Peyer's patch (tissue), 4 donors: ENCODE data around the gene MLLT10. TPM values are rescaled to one million over a fixed set of nuclear protein-coding genes. Genes with fewer than 3 reads are reported as not detected.
"Not testable (repeated sequence)": the region's sequence is repeated elsewhere in the genome, so short reads cannot be mapped to it uniquely, and the experiment has no call there.

ENCODE experiments used
- DNase-seq, 3 donors: peaks; one replicate each; pipeline ENCODE4 v3.0.0-alpha.2; 2017 to 2019
- H3K27ac ChIP-seq, 4 donors: fragments of 200-600 bp; sonication (generic); one replicate each; pipeline ENCODE4 v1.5.1; 2016 to 2019
- H3K27me3 ChIP-seq, 2 donors: fragments of 200-600 bp; sonication (generic); one replicate each; pipeline ENCODE4 v1.5.1; 2019
- H3K36me3 ChIP-seq, 3 donors: fragments of 200-600 bp; sonication (generic); one replicate each; pipeline ENCODE4 v1.5.1; 2016 to 2019
- H3K4me1 ChIP-seq, 4 donors: fragments of 200-600 bp; sonication (generic); one replicate each; pipeline ENCODE4 v1.5.1; 2016 to 2019
- H3K4me3 ChIP-seq, 4 donors: fragments of 200-600 bp; sonication (generic); 1 replicate in 3 of 4; 2 replicates in 1 of 4; pipeline ENCODE4 v1.5.1; 2016 to 2019; ENCODE audit warnings: mild to moderate bottlenecking in 1 of 4
- H3K9me3 ChIP-seq, 4 donors: fragments of 200-600 bp; sonication (generic); one replicate each; pipeline ENCODE4 v1.5.1; 2016 to 2019; ENCODE audit warnings: mild to moderate bottlenecking in 1 of 4
- POLR2A ChIP-seq, 2 donors: fragments of 450-650 bp; IDR thresholded peaks; one replicate each; pipeline ENCODE4 v1.5.1; 2017; ENCODE audit warnings: antibody characterized with exemption in 2 of 2, mild to moderate bottlenecking in 2 of 2, moderate library complexity in 2 of 2
- total RNA-seq, 4 donors: library from RNA; depleted of rRNA; stranded (reverse); fragments of >200 nt; gene quantifications; one replicate each; pipeline ENCODE4 v1.1.0, GENCODE V29; 2016
- TF ChIP-seq, protein P1 (sequence below), 6 experiments: fragments of 450-650 bp in 4 of 6; fragments of 200-600 bp in 2 of 6; sonication (generic) in 1 of 6; IDR thresholded peaks; one replicate each; pipeline ENCODE4 v1.5.1; 2017 to 2019; ENCODE audit warnings: antibody characterized with exemption in 6 of 6, mild to moderate bottlenecking in 3 of 6, moderate library complexity in 1 of 6

MLLT10 gene
- total RNA-seq, 4 donors from 2014 or later: 25.2 to 65.2 (median 40.1) TPM

DNA sequence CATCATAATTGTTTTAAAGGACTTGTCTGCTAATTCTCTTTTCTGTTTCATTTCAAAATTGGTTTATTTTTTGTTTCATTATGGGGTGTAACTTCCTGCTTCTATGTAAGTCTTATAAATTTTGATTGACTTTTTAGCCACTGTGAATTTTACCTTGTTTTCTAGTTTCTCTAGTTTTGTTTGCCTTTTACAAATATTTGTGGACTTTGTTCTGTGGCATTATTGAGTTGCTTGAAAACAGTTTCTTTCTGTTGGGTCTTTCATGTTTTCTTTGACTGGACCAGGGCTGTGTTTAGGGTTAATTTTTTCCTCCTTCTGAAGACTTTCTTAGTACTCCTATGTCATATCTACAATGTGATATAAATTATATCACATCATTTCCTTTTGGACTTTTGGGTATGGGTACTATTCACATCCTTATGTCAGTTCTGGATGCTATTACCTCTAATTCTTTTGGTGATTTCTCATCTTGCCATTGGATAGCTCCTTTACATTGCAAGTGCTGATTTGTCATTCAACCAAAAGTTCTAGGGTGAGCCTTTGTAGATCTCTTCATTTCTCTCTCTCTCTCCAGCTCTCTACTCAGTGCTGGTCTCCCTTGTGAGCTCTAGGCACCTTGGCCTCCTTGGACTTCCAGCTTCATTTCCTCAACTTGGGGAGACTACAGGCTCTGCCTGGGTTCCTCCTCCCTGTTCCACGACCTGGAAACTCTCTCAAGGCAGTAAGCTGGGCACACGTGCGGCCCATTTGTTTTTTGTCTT, 36.9 kb downstream of the MLLT10 start:
- no peak for DNase-seq
- Histone ChIP-seq H3K4me3 (no peak overlapping the region), H3K4me1 (no peaks in the 10 kb centered on the region), H3K27me3 (no peaks in the 10 kb centered on the region), H3K27ac (no peak overlapping the region), H3K36me3 (no peaks in the 10 kb centered on the region), H3K9me3 (no peaks in the 10 kb centered on the region)
- TF ChIP-seq, protein P1, sequence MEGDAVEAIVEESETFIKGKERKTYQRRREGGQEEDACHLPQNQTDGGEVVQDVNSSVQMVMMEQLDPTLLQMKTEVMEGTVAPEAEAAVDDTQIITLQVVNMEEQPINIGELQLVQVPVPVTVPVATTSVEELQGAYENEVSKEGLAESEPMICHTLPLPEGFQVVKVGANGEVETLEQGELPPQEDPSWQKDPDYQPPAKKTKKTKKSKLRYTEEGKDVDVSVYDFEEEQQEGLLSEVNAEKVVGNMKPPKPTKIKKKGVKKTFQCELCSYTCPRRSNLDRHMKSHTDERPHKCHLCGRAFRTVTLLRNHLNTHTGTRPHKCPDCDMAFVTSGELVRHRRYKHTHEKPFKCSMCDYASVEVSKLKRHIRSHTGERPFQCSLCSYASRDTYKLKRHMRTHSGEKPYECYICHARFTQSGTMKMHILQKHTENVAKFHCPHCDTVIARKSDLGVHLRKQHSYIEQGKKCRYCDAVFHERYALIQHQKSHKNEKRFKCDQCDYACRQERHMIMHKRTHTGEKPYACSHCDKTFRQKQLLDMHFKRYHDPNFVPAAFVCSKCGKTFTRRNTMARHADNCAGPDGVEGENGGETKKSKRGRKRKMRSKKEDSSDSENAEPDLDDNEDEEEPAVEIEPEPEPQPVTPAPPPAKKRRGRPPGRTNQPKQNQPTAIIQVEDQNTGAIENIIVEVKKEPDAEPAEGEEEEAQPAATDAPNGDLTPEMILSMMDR (IDR thresholded peaks at IDR 0.05): no peak
- TF ChIP-seq POLR2A (IDR thresholded peaks at IDR 0.05): no peak

DNA sequence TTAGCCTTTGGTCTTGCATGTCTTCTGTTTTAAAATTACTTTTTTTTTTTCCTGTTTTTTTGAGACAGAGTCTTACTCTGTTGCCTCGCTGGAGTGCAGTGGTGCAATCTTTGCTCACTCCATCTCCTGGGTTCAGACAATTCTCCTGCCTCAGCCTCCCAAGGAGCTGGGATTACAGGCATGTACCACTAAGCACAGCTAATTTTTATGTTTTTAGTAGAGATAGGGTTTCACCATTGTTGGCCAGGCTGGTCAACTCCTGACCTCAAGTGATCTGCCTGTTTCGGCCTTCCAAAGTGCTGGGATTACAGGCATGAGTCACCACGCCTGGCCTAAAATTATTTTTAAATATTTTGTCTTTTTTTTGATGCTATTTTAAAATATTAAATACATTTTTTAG, 38.5 kb downstream of the MLLT10 start:
- no peaks in the 10 kb centered on the region for H3K4me1 ChIP-seq
- no peak for DNase-seq
- no peak overlapping the region for H3K4me3 ChIP-seq
- H3K9me3 ChIP-seq: no peaks in the 10 kb centered on the region
- TF ChIP-seq, protein P1 (IDR thresholded peaks at IDR 0.05): no peak
- TF ChIP-seq POLR2A (IDR thresholded peaks at IDR 0.05): no peak
- no peaks in the 10 kb centered on the region for H3K36me3 ChIP-seq
- no peak overlapping the region for H3K27ac ChIP-seq
- no peaks in the 10 kb centered on the region for H3K27me3 ChIP-seq

DNA sequence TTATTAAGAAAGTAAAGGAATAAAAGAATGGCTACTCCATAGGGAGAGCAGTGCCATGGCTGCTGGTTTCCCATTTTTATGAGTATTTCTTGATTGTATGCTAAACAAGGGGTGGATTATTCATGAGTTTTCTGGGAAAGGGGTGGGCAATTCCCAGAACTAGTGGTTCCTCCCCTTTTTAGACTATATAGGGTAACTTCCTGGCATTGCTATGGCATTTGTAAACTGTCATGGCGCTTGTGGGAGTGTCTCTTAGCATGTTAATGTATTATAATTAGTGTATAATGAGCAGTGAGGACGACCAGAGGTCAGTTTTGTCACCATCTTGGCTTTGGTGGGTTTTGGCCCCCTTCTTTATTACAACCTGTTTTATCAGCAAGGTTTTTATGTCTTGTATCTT, 40.5 kb downstream of the MLLT10 start:
- not testable (repeated sequence) for H3K9me3 ChIP-seq, H3K36me3 ChIP-seq, H3K27me3 ChIP-seq, H3K27ac ChIP-seq, H3K4me1 ChIP-seq, DNase-seq, H3K4me3 ChIP-seq

DNA sequence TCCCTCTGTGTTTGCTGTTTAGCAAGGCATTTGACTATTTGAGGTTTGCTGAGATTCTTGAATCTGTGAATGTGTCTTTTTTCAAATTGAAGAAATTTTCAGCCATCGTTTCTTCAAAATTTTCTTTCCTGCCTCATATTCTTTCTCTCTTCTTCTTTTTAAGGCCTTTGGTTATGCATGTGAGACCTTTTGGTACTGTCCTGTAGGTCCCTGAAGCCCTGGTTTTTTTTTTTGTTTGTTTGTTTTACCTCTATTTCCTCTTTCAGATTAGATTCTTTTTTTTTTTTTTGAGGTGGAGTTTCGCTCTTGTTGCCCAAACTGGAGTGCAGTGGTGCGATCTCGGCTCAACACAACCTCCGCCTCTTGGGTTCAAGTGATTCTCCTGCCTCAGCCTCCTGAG, 45.3 kb downstream of the MLLT10 start:
- TF ChIP-seq, protein P1 (IDR thresholded peaks at IDR 0.05): no peak
- TF ChIP-seq POLR2A (IDR thresholded peaks at IDR 0.05): no peak
- no peaks in the 10 kb centered on the region for H3K9me3 ChIP-seq
- no peak for DNase-seq
- H3K4me3 ChIP-seq: no peak overlapping the region
- H3K27ac ChIP-seq: no peak overlapping the region
- no peaks in the 10 kb centered on the region for H3K27me3 ChIP-seq
- no peaks in the 10 kb centered on the region for H3K4me1 ChIP-seq
- no peaks in the 10 kb centered on the region for H3K36me3 ChIP-seq

DNA sequence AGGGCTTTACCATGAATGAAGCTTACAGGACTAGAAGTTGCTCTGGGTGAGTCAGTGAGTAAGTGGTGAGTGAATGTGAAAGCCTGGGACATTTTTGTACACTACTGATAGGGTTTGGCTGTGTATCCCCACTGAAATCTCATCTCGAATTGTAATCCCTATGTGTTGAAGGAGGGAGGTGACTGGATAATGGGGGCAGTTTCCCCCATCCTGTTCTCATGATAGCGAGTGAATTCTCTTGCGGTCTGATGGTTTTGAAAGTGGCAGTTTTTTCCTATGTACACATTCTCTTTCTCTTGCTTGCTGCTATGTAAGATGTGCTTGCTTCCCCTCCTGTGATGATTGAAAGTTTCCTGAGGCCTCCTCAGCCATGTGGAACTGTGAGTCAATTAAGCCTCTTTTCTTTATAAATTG, 47.4 kb downstream of the MLLT10 start:
- H3K27me3 ChIP-seq, H3K36me3 ChIP-seq, DNase-seq, H3K4me3 ChIP-seq, H3K9me3 ChIP-seq, H3K4me1 ChIP-seq, H3K27ac ChIP-seq: not testable (repeated sequence)

DNA sequence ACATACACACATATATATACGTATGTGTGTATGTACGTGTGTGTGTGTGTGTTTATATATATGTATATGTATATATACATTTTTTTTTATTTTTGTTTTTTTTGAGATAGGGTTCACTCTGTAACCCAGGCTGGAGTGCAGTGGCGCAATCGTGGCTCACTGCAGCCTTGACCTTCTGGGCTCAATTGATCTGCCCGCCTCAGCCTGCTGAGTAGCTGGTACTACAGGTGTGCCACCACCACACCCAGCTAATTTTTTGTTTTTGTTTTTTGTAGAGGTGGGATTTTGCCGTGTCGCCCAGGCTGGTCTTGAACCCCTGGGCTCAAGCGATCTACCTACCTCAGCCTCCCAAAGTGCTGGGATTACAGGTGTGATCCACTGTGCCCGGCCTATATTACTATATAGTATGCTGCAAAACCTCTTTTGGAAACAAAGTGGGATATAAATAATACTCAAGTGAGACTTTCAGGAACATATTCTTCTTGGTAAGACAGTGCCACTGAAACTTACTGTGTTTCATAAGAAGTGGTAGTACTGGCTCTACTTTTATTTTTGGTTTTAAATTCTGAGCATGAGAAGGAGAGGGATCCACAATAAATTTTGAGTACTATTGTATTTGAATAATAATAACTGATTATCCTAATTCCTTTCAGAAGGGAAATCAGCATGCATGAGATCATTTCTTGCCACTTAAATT, 51.0 kb downstream of the MLLT10 start:
- Histone ChIP-seq H3K27me3 (no peaks in the 10 kb centered on the region), H3K9me3 (no peaks in the 10 kb centered on the region), H3K36me3 (peaks cover 0 to 14% (median 0%) of the 10 kb centered on the region in 3 donors), H3K27ac (no peak overlapping the region), H3K4me3 (no peak overlapping the region), H3K4me1 (no peaks in the 10 kb centered on the region)
- no peak for TF ChIP-seq POLR2A (IDR thresholded peaks at IDR 0.05)
- TF ChIP-seq, protein P1 (IDR thresholded peaks at IDR 0.05): no peak
- DNase-seq: no peak
